ENCODE results near the gene CRISPLD2. TPM values are rescaled to one million over a fixed set of nuclear protein-coding genes. Genes with fewer than 3 reads are reported as not detected.

The CRISPLD2 gene
- total RNA-seq, 4 donors from 2014 or later: 174 to 411 (median 219) TPM

DNA sequence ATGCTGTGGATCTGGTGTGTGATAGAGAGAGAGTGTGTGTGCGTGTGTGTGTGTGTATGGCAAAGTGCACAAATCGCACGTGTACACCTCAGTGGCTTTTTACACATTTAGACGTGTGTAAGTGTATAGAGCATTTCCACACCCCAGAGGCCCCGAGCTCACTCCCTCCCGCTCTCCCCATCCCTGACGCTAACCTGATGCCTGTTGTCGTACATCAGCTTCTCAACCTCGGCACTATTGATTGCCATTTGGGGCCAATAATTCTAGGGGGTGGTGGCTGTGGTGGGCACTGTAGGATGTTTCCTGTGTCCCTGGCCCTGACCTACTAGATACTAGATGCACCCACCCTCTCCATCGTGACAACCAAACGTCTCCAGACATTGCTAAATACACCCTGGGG is 30.4 kb upstream of the CRISPLD2 start:
- 76 to 89% methylated on average over 7 to 9 of the region's 11 CpGs for WGBS, 2 donors (ENCODE audit: low coverage in 1 of 2)
- TF ChIP-seq, protein P1, sequence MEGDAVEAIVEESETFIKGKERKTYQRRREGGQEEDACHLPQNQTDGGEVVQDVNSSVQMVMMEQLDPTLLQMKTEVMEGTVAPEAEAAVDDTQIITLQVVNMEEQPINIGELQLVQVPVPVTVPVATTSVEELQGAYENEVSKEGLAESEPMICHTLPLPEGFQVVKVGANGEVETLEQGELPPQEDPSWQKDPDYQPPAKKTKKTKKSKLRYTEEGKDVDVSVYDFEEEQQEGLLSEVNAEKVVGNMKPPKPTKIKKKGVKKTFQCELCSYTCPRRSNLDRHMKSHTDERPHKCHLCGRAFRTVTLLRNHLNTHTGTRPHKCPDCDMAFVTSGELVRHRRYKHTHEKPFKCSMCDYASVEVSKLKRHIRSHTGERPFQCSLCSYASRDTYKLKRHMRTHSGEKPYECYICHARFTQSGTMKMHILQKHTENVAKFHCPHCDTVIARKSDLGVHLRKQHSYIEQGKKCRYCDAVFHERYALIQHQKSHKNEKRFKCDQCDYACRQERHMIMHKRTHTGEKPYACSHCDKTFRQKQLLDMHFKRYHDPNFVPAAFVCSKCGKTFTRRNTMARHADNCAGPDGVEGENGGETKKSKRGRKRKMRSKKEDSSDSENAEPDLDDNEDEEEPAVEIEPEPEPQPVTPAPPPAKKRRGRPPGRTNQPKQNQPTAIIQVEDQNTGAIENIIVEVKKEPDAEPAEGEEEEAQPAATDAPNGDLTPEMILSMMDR (IDR thresholded peaks at IDR 0.05): no peak
- TF ChIP-seq POLR2AphosphoS5 (IDR thresholded peaks at IDR 0.05) (no peak), EP300 (IDR thresholded peaks at IDR 0.05) (no peak), POLR2A (IDR thresholded peaks at IDR 0.05) (no peak)
- no peaks in the 10 kb centered on the region for H3K36me3 ChIP-seq
- no peak overlapping the region for H3K27ac ChIP-seq
- H3K4me3 ChIP-seq: no peak overlapping the region
- H3K4me1 ChIP-seq: peaks cover 0 to 28% (median 15%) of the 10 kb centered on the region in 3 donors
- no peaks in the 10 kb centered on the region for H3K27me3 ChIP-seq
- no peak for ATAC-seq
- no peaks in the 10 kb centered on the region for H3K9me3 ChIP-seq

DNA sequence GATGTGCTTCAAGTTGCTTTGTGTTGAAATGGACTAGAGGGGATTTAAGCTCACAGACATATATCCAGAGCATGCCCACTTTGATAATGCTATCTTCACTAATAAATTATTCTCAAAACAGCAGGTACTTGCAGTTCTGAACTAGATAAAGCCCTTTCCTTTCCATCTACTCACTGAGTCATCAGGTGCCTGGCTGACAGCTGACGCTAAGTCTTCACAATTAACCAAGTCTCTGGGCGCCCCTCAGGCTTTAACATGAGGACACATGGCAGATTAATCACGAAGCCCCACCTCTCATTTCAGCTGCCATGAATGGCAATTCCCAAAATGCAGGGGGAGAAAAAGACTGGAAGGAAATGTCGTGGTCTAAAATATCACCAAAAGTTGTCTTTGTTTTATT is 29.5 kb upstream of the CRISPLD2 start:
- ATAC-seq: no peak
- 93 to 100% methylated on average over 1 to 4 of the region's 4 CpGs for WGBS, 2 donors (ENCODE audit: low coverage in 1 of 2)
- TF ChIP-seq POLR2A (IDR thresholded peaks at IDR 0.05) (no peak), EP300 (IDR thresholded peaks at IDR 0.05) (no peak), POLR2AphosphoS5 (IDR thresholded peaks at IDR 0.05) (no peak)
- TF ChIP-seq, protein P1 (IDR thresholded peaks at IDR 0.05): no peak
- H3K4me3 ChIP-seq: no peak overlapping the region
- no peak overlapping the region for H3K27ac ChIP-seq
- peaks cover 0 to 35% (median 22%) of the 10 kb centered on the region in 3 donors for H3K4me1 ChIP-seq
- no peaks in the 10 kb centered on the region for H3K36me3 ChIP-seq
- no peaks in the 10 kb centered on the region for H3K27me3 ChIP-seq
- H3K9me3 ChIP-seq: no peaks in the 10 kb centered on the region

DNA sequence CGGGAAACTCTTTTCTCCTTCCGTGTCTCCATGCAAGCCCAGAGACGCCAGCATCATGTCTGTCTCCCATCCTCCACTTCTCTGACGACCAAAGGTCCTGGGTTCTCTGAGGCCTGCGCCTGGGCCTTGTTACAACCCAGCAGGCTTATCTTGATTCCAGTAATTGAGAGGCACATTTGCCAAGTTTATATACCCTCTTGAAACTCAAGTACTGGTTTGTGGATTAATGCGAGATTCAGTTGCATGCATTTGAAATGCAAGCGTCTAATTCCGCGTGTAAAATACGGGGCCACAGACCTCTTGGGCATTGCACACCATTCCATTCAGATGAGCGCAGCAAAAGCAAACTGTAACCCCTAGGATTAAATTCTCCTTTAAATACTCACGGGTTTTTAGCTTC is 28.7 kb upstream of the CRISPLD2 start:
- H3K36me3 ChIP-seq: no peaks in the 10 kb centered on the region
- H3K27ac ChIP-seq: no peak overlapping the region
- H3K27me3 ChIP-seq: no peaks in the 10 kb centered on the region
- TF ChIP-seq POLR2AphosphoS5 (IDR thresholded peaks at IDR 0.05): peak; percentile 25
- TF ChIP-seq, protein P1 (IDR thresholded peaks at IDR 0.05): no peak
- 88 to 99% methylated on average over 9 to 12 of the region's 12 CpGs for WGBS, 2 donors (ENCODE audit: low coverage in 1 of 2)
- H3K4me3 ChIP-seq: no peak overlapping the region
- no peak for ATAC-seq
- no peaks in the 10 kb centered on the region for H3K9me3 ChIP-seq
- peaks cover 0 to 33% (median 18%) of the 10 kb centered on the region in 3 donors for H3K4me1 ChIP-seq

DNA sequence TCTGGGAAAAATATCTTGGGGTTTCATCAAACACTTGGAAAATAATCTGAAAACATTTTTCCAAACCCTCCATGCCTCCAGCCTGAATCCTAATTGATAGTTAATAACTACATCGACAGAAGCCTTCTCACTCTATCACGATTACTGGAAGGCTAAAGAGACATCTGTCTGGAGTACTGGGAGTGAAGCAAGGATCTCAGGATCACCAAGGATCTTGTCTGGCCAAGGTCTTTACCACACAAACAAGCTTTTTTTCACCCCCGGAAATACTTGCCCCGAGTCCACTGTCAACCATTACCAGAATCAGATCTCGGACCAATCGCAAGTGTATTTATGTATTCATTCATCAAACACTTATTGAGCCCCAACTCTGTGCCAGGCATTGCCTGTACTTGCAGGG is 28.3 kb upstream of the CRISPLD2 start:
- Histone ChIP-seq H3K27ac (no peak overlapping the region), H3K4me1 (peaks cover 0 to 29% (median 16%) of the 10 kb centered on the region in 3 donors), H3K4me3 (no peak overlapping the region), H3K27me3 (no peaks in the 10 kb centered on the region), H3K9me3 (no peaks in the 10 kb centered on the region), H3K36me3 (no peaks in the 10 kb centered on the region)
- no peak for TF ChIP-seq POLR2A (IDR thresholded peaks at IDR 0.05)
- TF ChIP-seq EP300 (IDR thresholded peaks at IDR 0.05): no peak
- TF ChIP-seq, protein P1 (IDR thresholded peaks at IDR 0.05): no peak
- no peak for TF ChIP-seq POLR2AphosphoS5 (IDR thresholded peaks at IDR 0.05)
- WGBS, 2 donors (ENCODE audit: low coverage in 1 of 2): 87% methylated on average over 6 of the region's 6 CpGs; no CpG with 5 or more reads in 1 of the 2 donors
- no peak for ATAC-seq

DNA sequence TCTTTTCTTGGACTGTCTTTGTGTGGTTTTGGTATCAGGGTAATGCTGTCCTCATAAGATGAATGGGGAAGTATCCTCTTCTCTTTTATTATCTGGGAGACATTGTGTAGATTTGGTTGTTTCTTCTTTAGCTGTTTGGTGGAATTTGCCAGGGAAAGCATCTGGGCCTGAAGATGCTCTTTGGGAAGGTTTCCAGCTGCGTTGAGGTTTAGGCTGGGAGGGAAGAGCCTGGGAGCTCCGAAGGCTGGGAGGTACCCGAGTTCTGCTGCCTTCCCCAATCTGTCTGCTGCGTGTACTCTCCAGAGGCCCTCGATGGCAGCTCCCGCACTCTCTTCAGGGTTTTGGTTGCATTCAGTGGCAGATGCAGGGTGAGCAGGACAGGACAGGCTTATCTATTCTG is 25.6 kb upstream of the CRISPLD2 start:
- Histone ChIP-seq H3K4me1 (peaks cover 0 to 18% (median 11%) of the 10 kb centered on the region in 3 donors), H3K36me3 (no peaks in the 10 kb centered on the region), H3K4me3 (no peak overlapping the region), H3K27ac (peak overlapping the region; percentile 72 to 90 (median 84)), H3K27me3 (no peaks in the 10 kb centered on the region), H3K9me3 (no peaks in the 10 kb centered on the region)
- 78% methylated on average over 5 of the region's 6 CpGs; no CpG with 5 or more reads in 1 of the 2 donors for WGBS, 2 donors (ENCODE audit: low coverage in 1 of 2)
- TF ChIP-seq POLR2A (IDR thresholded peaks at IDR 0.05) (no peak), POLR2AphosphoS5 (IDR thresholded peaks at IDR 0.05) (no peak), EP300 (IDR thresholded peaks at IDR 0.05) (no peak)
- TF ChIP-seq, protein P1 (IDR thresholded peaks at IDR 0.05): no peak
- ATAC-seq: no peak
